Loucy (cell line): ENCODE data around the gene PPP1R16B.

Experiments used
- H2AFZ ChIP-seq: fragments of 200-600 bp; sonication (generic); 2 replicates; pipeline ENCODE4 v1.6.0; 2016; ENCODE audit warnings: antibody characterized with exemption, mild to moderate bottlenecking, low read length, moderate library complexity
- H3F3A ChIP-seq: fragments of 200-600 bp; 2 replicates; pipeline ENCODE4 v1.6.0; 2016; ENCODE audit warnings: antibody characterized with exemption, low read depth, mild to moderate bottlenecking
- H3K27me3 ChIP-seq: fragments of 200-600 bp; sonication (generic); 2 replicates; pipeline ENCODE4 v1.6.1; 2014; ENCODE audit warnings: low read length, mild to moderate bottlenecking; ENCODE audit not compliant: insufficient read depth, poor library complexity, severe bottlenecking
- H3K36me3 ChIP-seq: fragments of 200-600 bp; sonication (generic); 2 replicates; pipeline ENCODE4 v1.6.1; 2016; ENCODE audit warnings: low read length; ENCODE audit not compliant: insufficient read depth
- H3K4me1 ChIP-seq: fragments of 200-600 bp; sonication (generic); 2 replicates; pipeline ENCODE4 v1.5.1; 2014; ENCODE audit warnings: low read length, mild to moderate bottlenecking; ENCODE audit not compliant: insufficient read depth, poor library complexity, severe bottlenecking
- H3K4me2 ChIP-seq: fragments of 200-600 bp; sonication (generic); 2 replicates; pipeline ENCODE4 v1.6.0; 2014; ENCODE audit warnings: antibody characterized with exemption, low read length, low read depth, mild to moderate bottlenecking; ENCODE audit not compliant: poor library complexity, severe bottlenecking
- H3K4me3 ChIP-seq: fragments of 200-600 bp; sonication (generic); 2 replicates; pipeline ENCODE4 v1.5.1; 2014; ENCODE audit warnings: low read length, mild to moderate bottlenecking, mixed read lengths; ENCODE audit not compliant: poor library complexity, severe bottlenecking
- H3K79me2 ChIP-seq: fragments of 200-600 bp; sonication (generic); 2 replicates; pipeline ENCODE4 v1.6.1; 2014; ENCODE audit warnings: low read length; ENCODE audit not compliant: insufficient read depth
- H3K9ac ChIP-seq: fragments of 200-600 bp; sonication (generic); 2 replicates; pipeline ENCODE4 v1.6.0; 2014; ENCODE audit warnings: mild to moderate bottlenecking, low read depth, low read length, moderate library complexity; ENCODE audit not compliant: poor library complexity, severe bottlenecking
- H3K9me2 ChIP-seq: fragments of 200-600 bp; sonication (generic); replicated peaks from 2 replicates; pipeline ENCODE4 v1.6.1; 2016; ENCODE audit warnings: low read depth, low read length, mixed read lengths
- H3K9me3 ChIP-seq: fragments of 200-600 bp; sonication (generic); 2 replicates; pipeline ENCODE4 v1.6.1; 2014; ENCODE audit warnings: mild to moderate bottlenecking, antibody characterized with exemption, low read length, low read depth; ENCODE audit not compliant: insufficient read depth
- H4K20me1 ChIP-seq: fragments of 200-600 bp; sonication (generic); 2 replicates; pipeline ENCODE4 v1.6.0; 2014; ENCODE audit warnings: antibody characterized with exemption, low read length, mild to moderate bottlenecking; ENCODE audit not compliant: insufficient read depth, poor library complexity, severe bottlenecking
- EZH2phosphoT487 ChIP-seq: fragments of 200-600 bp; IDR thresholded peaks from 2 replicates; pipeline ENCODE4 v1.6.1; 2018; ENCODE audit warnings: antibody characterized with exemption, mild to moderate bottlenecking, moderate library complexity, borderline replicate concordance
- TF ChIP-seq, protein P1 (sequence below): fragments of 200-600 bp; sonication (generic); conservative IDR thresholded peaks from 2 replicates; pipeline ENCODE4 v1.5.1; 2014; ENCODE audit warnings: mild to moderate bottlenecking, antibody characterized with exemption, low read length

Gene PPP1R16B

GRCh38 chr20:38838326-38838725, 32.8 kb downstream of the PPP1R16B start:
- H3K36me3 ChIP-seq: peaks cover 4% of the 10 kb centered on the region; the same call in 1 of the 2 replicates
- H3K9ac ChIP-seq: no peak overlapping the region
- H3K4me2 ChIP-seq: no peak overlapping the region
- H3K9me3 ChIP-seq: no peaks in the 10 kb centered on the region
- peaks cover 26% of the 10 kb centered on the region for H3K4me1 ChIP-seq
- no peaks in the 10 kb centered on the region for H3K9me2 ChIP-seq
- H3K79me2 ChIP-seq: peaks cover 13% of the 10 kb centered on the region; the same call in 1 of the 2 replicates
- 0 out of 2 replicates have a peak, but pooled peaks cover under 1% of the 10 kb centered on the region for H3F3A ChIP-seq
- H3K27me3 ChIP-seq: no peaks in the 10 kb centered on the region
- TF ChIP-seq, protein P1, sequence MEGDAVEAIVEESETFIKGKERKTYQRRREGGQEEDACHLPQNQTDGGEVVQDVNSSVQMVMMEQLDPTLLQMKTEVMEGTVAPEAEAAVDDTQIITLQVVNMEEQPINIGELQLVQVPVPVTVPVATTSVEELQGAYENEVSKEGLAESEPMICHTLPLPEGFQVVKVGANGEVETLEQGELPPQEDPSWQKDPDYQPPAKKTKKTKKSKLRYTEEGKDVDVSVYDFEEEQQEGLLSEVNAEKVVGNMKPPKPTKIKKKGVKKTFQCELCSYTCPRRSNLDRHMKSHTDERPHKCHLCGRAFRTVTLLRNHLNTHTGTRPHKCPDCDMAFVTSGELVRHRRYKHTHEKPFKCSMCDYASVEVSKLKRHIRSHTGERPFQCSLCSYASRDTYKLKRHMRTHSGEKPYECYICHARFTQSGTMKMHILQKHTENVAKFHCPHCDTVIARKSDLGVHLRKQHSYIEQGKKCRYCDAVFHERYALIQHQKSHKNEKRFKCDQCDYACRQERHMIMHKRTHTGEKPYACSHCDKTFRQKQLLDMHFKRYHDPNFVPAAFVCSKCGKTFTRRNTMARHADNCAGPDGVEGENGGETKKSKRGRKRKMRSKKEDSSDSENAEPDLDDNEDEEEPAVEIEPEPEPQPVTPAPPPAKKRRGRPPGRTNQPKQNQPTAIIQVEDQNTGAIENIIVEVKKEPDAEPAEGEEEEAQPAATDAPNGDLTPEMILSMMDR: no peak
- TF ChIP-seq EZH2phosphoT487: no peak
- no peaks in the 10 kb centered on the region for H4K20me1 ChIP-seq
- no peak overlapping the region for H3K4me3 ChIP-seq
- no peak overlapping the region for H2AFZ ChIP-seq

GRCh38 chr20:38839563-38839962, 34.1 kb downstream of the PPP1R16B start:
- peaks cover 13% of the 10 kb centered on the region; the same call in 1 of the 2 replicates for H3K79me2 ChIP-seq
- H3K9me2 ChIP-seq: no peaks in the 10 kb centered on the region
- H2AFZ ChIP-seq: no peak overlapping the region
- H4K20me1 ChIP-seq: no peaks in the 10 kb centered on the region
- H3K27me3 ChIP-seq: no peaks in the 10 kb centered on the region
- H3F3A ChIP-seq: no peaks in the 10 kb centered on the region
- H3K9ac ChIP-seq: no peak overlapping the region
- peaks cover 4% of the 10 kb centered on the region; the same call in 1 of the 2 replicates for H3K36me3 ChIP-seq
- no peaks in the 10 kb centered on the region for H3K9me3 ChIP-seq
- no peak overlapping the region for H3K4me2 ChIP-seq
- TF ChIP-seq EZH2phosphoT487: no peak
- TF ChIP-seq, protein P1: no peak
- no peak overlapping the region for H3K4me3 ChIP-seq
- peaks cover 14% of the 10 kb centered on the region for H3K4me1 ChIP-seq

DNA sequence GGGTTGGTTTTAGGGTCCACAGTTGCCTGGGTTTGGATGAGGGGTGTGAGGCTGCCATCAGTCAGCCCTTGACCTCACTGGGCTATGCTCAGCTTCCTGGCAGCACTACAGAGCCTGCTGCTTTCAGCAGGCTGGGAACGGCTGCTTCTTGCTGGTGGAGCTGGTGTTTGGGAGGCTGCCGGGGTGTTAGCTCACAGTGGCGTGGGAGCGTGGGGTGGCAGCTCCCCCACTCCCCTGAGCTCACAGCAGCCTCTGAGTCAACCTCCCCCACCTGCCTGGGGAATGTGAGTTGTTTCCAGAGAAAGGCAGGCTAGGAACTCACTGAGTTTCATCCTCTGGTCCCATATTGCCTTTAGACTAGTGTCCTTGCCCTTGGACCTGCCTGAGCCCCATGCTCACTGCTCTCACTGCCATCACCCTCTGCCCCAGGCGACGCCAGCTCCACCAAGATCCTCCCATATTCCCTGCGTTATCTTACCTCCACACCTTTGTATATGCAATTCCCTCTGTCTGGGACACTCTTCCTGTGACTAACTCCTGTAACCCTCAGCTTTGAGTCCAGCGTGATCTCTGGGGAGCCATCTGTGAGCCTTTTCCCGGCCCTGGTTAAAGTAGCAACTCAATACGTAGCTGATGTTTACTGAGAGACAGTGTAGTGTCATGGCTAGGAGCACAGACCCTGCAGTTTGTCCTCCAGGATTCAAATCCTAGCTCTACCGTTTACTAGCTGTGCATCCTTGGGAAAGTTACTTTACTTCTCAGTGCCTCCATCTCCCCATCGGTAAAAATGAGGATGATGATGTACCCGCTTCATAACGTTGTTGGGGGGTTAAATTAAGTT, 34.8 kb downstream of the PPP1R16B start:
- Histone ChIP-seq H3K9ac (no peak overlapping the region), H3K4me3 (no peak overlapping the region), H3K9me3 (no peaks in the 10 kb centered on the region), H3K9me2 (no peaks in the 10 kb centered on the region), H4K20me1 (no peaks in the 10 kb centered on the region), H3K79me2 (peaks cover 10% of the 10 kb centered on the region; the same call in 1 of the 2 replicates), H3F3A (no peaks in the 10 kb centered on the region), H2AFZ (no peak overlapping the region), H3K36me3 (peaks cover 4% of the 10 kb centered on the region; the same call in 1 of the 2 replicates), H3K4me1 (peaks cover 14% of the 10 kb centered on the region), H3K4me2 (no peak overlapping the region), H3K27me3 (no peaks in the 10 kb centered on the region)
- TF ChIP-seq, protein P1: no peak
- TF ChIP-seq EZH2phosphoT487: no peak
